H1 (cell line): ENCODE data around the gene GABRR2. TPM values are rescaled to one million over a fixed set of nuclear protein-coding genes. Genes with fewer than 3 reads are reported as not detected.

Source experiments
- CTCF ChIA-PET: fragments of 300-600 bp; sonication (Branson Sonifier 250); formaldehyde crosslinking; loops from one replicate; lab custom pipeline; 2021; ENCODE audit not compliant: partially characterized antibody; lab: Charles Lee
- POLR2A ChIA-PET: fragments of 300-600 bp; sonication (Branson Sonifier 250); formaldehyde crosslinking; loops from one replicate; lab custom pipeline; 2021; ENCODE audit warnings: inconsistent platforms; ENCODE audit not compliant: partially characterized antibody; lab: Charles Lee
- DNase-seq, 2 experiments: peaks; one replicate each; pipeline versions ENCODE4 v3.0.0 to v3.0.0-alpha.2; 2010 to 2022; ENCODE audit warnings: low spot score in 2 of 2, low read depth in 1 of 2, mixed read lengths in 1 of 2
- FAIRE-seq: peaks from 2 replicates; lab custom pipeline; 2011; peaks lifted over from hg19 to GRCh38; lab: Jason Lieb, UNC
- H2AFZ ChIP-seq: 2 replicates; pipeline ENCODE4 v1.8.1; 2012; ENCODE audit warnings: low read length, inconsistent platforms
- H2AK5ac ChIP-seq: 2 replicates; pipeline ENCODE4 v1.6.1; 2013; ENCODE audit warnings: low read depth, low read length
- H2BK120ac ChIP-seq: replicated peaks from 2 replicates; pipeline ENCODE3; 2013; ENCODE audit warnings: low read depth, low read length, inconsistent platforms
- H2BK12ac ChIP-seq: 2 replicates; pipeline ENCODE4 v1.6.1; 2013; ENCODE audit warnings: low read depth, low read length
- H2BK15ac ChIP-seq: 2 replicates; pipeline ENCODE4 v1.6.1; 2013; ENCODE audit warnings: low read length
- H2BK20ac ChIP-seq: 2 replicates; pipeline ENCODE4 v1.6.1; 2013; ENCODE audit warnings: low read length
- H2BK5ac ChIP-seq: 2 replicates; pipeline ENCODE4 v1.6.1; 2013; ENCODE audit warnings: low read depth, low read length
- H3K14ac ChIP-seq: 2 replicates; pipeline ENCODE4 v1.6.1; 2013; ENCODE audit warnings: inconsistent platforms; ENCODE audit not compliant: insufficient read length
- H3K18ac ChIP-seq: 2 replicates; pipeline ENCODE4 v1.6.1; 2013; ENCODE audit warnings: low read length; ENCODE audit errors: extremely low read depth
- H3K23ac ChIP-seq: 2 replicates; pipeline ENCODE4 v1.6.1; 2013; ENCODE audit warnings: inconsistent platforms; ENCODE audit not compliant: insufficient read length
- H3K23me2 ChIP-seq: 2 replicates; pipeline ENCODE4 v1.6.1; 2013; ENCODE audit warnings: low read depth, low read length
- H3K27ac ChIP-seq: 2 replicates; pipeline ENCODE4 v1.6.1; 2011; ENCODE audit warnings: low read depth, low read length, inconsistent platforms
- H3K27me3 ChIP-seq, 4 experiments: replicated peaks in 1 of 4; 1 replicate in 1 of 4; 2 replicates in 3 of 4; pipeline versions ENCODE4 v1.6.1 to v1.8.1; 2011 to 2013; ENCODE audit warnings: low read length in 3 of 4, mild to moderate bottlenecking in 3 of 4, inconsistent platforms in 2 of 4, mixed read lengths in 2 of 4, moderate library complexity in 1 of 4; ENCODE audit not compliant: control insufficient read depth in 3 of 4, insufficient read depth in 3 of 4; ENCODE audit errors: extremely low read depth in 1 of 4
- H3K36me3 ChIP-seq, 4 experiments: 2 replicates each; pipeline versions ENCODE4 v1.6.1 to v1.8.1; 2011 to 2013; ENCODE audit warnings: mild to moderate bottlenecking in 4 of 4, low read length in 3 of 4, moderate library complexity in 2 of 4, control low read depth in 1 of 4, inconsistent platforms in 1 of 4; ENCODE audit not compliant: insufficient read depth in 4 of 4, control insufficient read depth in 2 of 4
- H3K4ac ChIP-seq: replicated peaks from 2 replicates; pipeline ENCODE3; 2013; ENCODE audit warnings: low read length, low read depth, mixed read lengths, inconsistent platforms; ENCODE audit not compliant: insufficient read length
- H3K4me1 ChIP-seq, 4 experiments: replicated peaks in 1 of 4; 1 replicate in 1 of 4; 2 replicates in 3 of 4; pipeline versions ENCODE4 v1.6.1 to v1.8.1; 2011 to 2013; ENCODE audit warnings: low read length in 3 of 4, inconsistent platforms in 2 of 4, mixed read lengths in 1 of 4; ENCODE audit not compliant: insufficient read depth in 4 of 4, control insufficient read depth in 3 of 4
- H3K4me2 ChIP-seq, 2 experiments: 2 replicates each; pipeline versions ENCODE4 v1.6.1 to v1.8.1; 2011 to 2013; ENCODE audit warnings: low read depth in 2 of 2, low read length in 2 of 2, control low read depth in 1 of 2, inconsistent platforms in 1 of 2, mild to moderate bottlenecking in 1 of 2; ENCODE audit not compliant: insufficient read depth in 1 of 2
- H3K4me3 ChIP-seq, 4 experiments: fragments of 200-600, 300-600 bp in 1 of 4; sonication (generic), shearing (Covaris generic), sonication (Bioruptor Twin) in 1 of 4; 2 replicates each; pipeline versions ENCODE4 v1.5.1 to v1.8.1; 2011 to 2016; ENCODE audit warnings: low read length in 4 of 4, low read depth in 3 of 4, control low read depth in 2 of 4, inconsistent platforms in 2 of 4, mild to moderate bottlenecking in 2 of 4, mixed read lengths in 1 of 4, moderate library complexity in 1 of 4; ENCODE audit not compliant: insufficient read depth in 2 of 4; ENCODE audit errors: extremely low read depth in 1 of 4
- H3K56ac ChIP-seq: replicated peaks from 2 replicates; pipeline ENCODE3; 2013; ENCODE audit warnings: low read depth, mild to moderate bottlenecking, mixed read lengths, low read length, inconsistent platforms; ENCODE audit not compliant: insufficient read length
- H3K79me1 ChIP-seq: 2 replicates; pipeline ENCODE4 v1.6.1; 2013; ENCODE audit warnings: low read depth, low read length, control low read depth
- H3K79me2 ChIP-seq, 2 experiments: 2 replicates each; pipeline versions ENCODE4 v1.6.1 to v1.8.1; 2012 to 2013; ENCODE audit warnings: low read length in 2 of 2, mild to moderate bottlenecking in 2 of 2, inconsistent platforms in 1 of 2; ENCODE audit not compliant: insufficient read depth in 2 of 2, control insufficient read depth in 1 of 2
- H3K9ac ChIP-seq, 4 experiments: replicated peaks in 1 of 4; 1 replicate in 1 of 4; 2 replicates in 3 of 4; pipeline versions ENCODE4 v1.6.1 to v1.8.1; 2011 to 2013; ENCODE audit warnings: low read depth in 3 of 4, low read length in 3 of 4, control low read depth in 2 of 4, mild to moderate bottlenecking in 2 of 4, moderate library complexity in 2 of 4, inconsistent platforms in 1 of 4; ENCODE audit errors: extremely low read depth in 1 of 4
- H3K9me3 ChIP-seq, 2 experiments: 2 replicates each; pipeline versions ENCODE4 v1.6.1 to v1.8.1; 2012 to 2013; ENCODE audit warnings: mild to moderate bottlenecking in 2 of 2, moderate library complexity in 2 of 2, control low read depth in 1 of 2, inconsistent platforms in 1 of 2, low read depth in 1 of 2, low read length in 1 of 2, mixed read lengths in 1 of 2; ENCODE audit not compliant: insufficient read depth in 2 of 2
- H4K20me1 ChIP-seq, 2 experiments: replicated peaks in 1 of 2; 2 replicates each; pipeline versions ENCODE3 to v1.8.1; 2011 to 2013; ENCODE audit warnings: inconsistent platforms in 2 of 2, low read length in 2 of 2, mild to moderate bottlenecking in 1 of 2; ENCODE audit not compliant: insufficient read depth in 2 of 2, control insufficient read depth in 1 of 2
- H4K5ac ChIP-seq: 2 replicates; pipeline ENCODE4 v1.6.1; 2013; ENCODE audit warnings: low read length, low read depth, mixed read lengths, inconsistent platforms; ENCODE audit not compliant: insufficient read length
- H4K8ac ChIP-seq: 2 replicates; pipeline ENCODE4 v1.8.0; 2013; ENCODE audit warnings: mild to moderate bottlenecking, moderate library complexity, low read length, inconsistent platforms; ENCODE audit not compliant: insufficient read depth; ENCODE audit errors: extremely low read depth
- H4K91ac ChIP-seq: replicated peaks from 2 replicates; pipeline ENCODE3; 2013; ENCODE audit warnings: low read length, mixed read lengths, inconsistent platforms; ENCODE audit not compliant: insufficient read length
- BRCA1 ChIP-seq: IDR thresholded peaks from 2 replicates; pipeline ENCODE4 v1.6.1; 2012; ENCODE audit warnings: low read depth, low read length, improper control_type of control experiment
- CHD2 ChIP-seq: IDR thresholded peaks from 2 replicates; pipeline ENCODE4 v1.6.1; 2012; ENCODE audit warnings: low read length, improper control_type of control experiment
- EGR1 ChIP-seq: IDR thresholded peaks from 2 replicates; pipeline ENCODE4 v1.6.1; 2011; ENCODE audit warnings: low read depth, low read length, borderline replicate concordance
- KDM4A ChIP-seq: IDR thresholded peaks from one replicate; pipeline ENCODE4 v1.7.1; 2012; ENCODE audit warnings: low read depth, mild to moderate bottlenecking, moderate library complexity, low read length, inconsistent platforms; ENCODE audit not compliant: severe bottlenecking
- MAX ChIP-seq: IDR thresholded peaks from 2 replicates; pipeline ENCODE4 v1.6.1; 2012; ENCODE audit warnings: inconsistent platforms
- RAD21 ChIP-seq, 2 experiments: IDR thresholded peaks in 1 of 2; conservative IDR thresholded peaks in 1 of 2; 2 replicates each; pipeline ENCODE4 v1.6.1; 2011; ENCODE audit warnings: low read depth in 2 of 2, low read length in 2 of 2, improper control_type of control experiment in 1 of 2, inconsistent platforms in 1 of 2, mild to moderate bottlenecking in 1 of 2, moderate library complexity in 1 of 2
- RBBP5 ChIP-seq: IDR thresholded peaks from 2 replicates; pipeline ENCODE4 v1.7.1; 2012; ENCODE audit warnings: low read depth, mild to moderate bottlenecking, inconsistent platforms, low read length, moderate library complexity, borderline replicate concordance
- SAP30 ChIP-seq: fragments of 300-600 bp; sonication (generic); IDR thresholded peaks from 2 replicates; pipeline ENCODE4 v1.7.1; 2012; ENCODE audit warnings: low read length, moderate library complexity, mild to moderate bottlenecking, inconsistent platforms; ENCODE audit not compliant: insufficient read depth, insufficient replicate concordance
- SP4 ChIP-seq: IDR thresholded peaks from 2 replicates; pipeline ENCODE4 v1.6.1; 2012; ENCODE audit warnings: low read length, inconsistent platforms
- TAF1 ChIP-seq: IDR thresholded peaks from 2 replicates; pipeline ENCODE4 v1.6.1; 2011; ENCODE audit warnings: mild to moderate bottlenecking, low read depth, low read length
- ZNF274 ChIP-seq: IDR thresholded peaks from 2 replicates; pipeline ENCODE4 v1.7.0; 2012; ENCODE audit warnings: low read length, borderline replicate concordance; ENCODE audit errors: extremely low read depth
- WGBS, 2 experiments: shearing (Covaris generic) in 1 of 2; methylation state at CpG; one replicate each; pipeline versions ENCODE4 v1.1.6 to v1.1.7; 2013 to 2015; ENCODE audit warnings: low lambda C conversion rate in 2 of 2, mixed read lengths in 2 of 2, inconsistent platforms in 1 of 2, low coverage in 1 of 2, missing lambda C conversion rate in 1 of 2; ENCODE audit not compliant: insufficient replicate concordance in 2 of 2, insufficient coverage in 1 of 2, insufficient read length in 1 of 2; ENCODE audit errors: extremely low coverage in 1 of 2, missing lambda C conversion rate in 1 of 2; 5-methylcytosine and 5-hydroxymethylcytosine counted together
- polyA plus RNA-seq, 7 experiments: library from polyadenylated mRNA; depleted of rRNA in 3 of 7; stranded (reverse) in 5 of 7; unstranded in 2 of 7; fragments of >200 nt in 5 of 7; fragments of 200-250 nt in 2 of 7; gene quantifications; 1 replicate in 5 of 7; 2 replicates in 1 of 7; 4 replicates in 1 of 7; pipeline versions ENCODE4 v1.2.1 to v1.2.3, GENCODE V29; 2011 to 2013; ENCODE audit warnings: missing spikeins in 2 of 7, mixed read lengths in 2 of 7
- total RNA-seq: library from RNA; stranded (reverse); fragmentation: NEBNext Ultra II Directional; extraction: Animal tissue kit (Norgen Biotek cat#: 25700); gene quantifications from 2 replicates; pipeline ENCODE4 v1.2.1, GENCODE V29; 2021

The GABRR2 gene
- total and polyA plus RNA-seq, 2 of the 8 experiments (the other 6 are each of a cell fraction or from before 2014, with no cell fraction given), result not detected

- no peak for FAIRE-seq
- H3K9ac ChIP-seq, result no peak overlapping the region
- no peak overlapping the region for H3K4me2 ChIP-seq
- H2AFZ ChIP-seq, result no peak overlapping the region
- H3K14ac ChIP-seq, result no peak overlapping the region
- no peak overlapping the region for H2BK12ac ChIP-seq
- no peak overlapping the region for H4K91ac ChIP-seq
- no peak overlapping the region for H3K27ac ChIP-seq
- no peak overlapping the region for H3K56ac ChIP-seq
- POLR2A ChIA-PET, result interaction anchor here (1.1 kb wide), 1 partner anchor 12 kb away, joined by 3 read pairs; no protein-coding TSS in a partner anchor
- no peak overlapping the region for H3K4ac ChIP-seq
- H3K4me1 ChIP-seq, result peaks cover 0 to 6% (median 0%) of the 10 kb centered on the region in 4 experiments; a peak in 3 of 7 replicates
- no peak overlapping the region for H3K18ac ChIP-seq
- H2AK5ac ChIP-seq, result no peak overlapping the region
- no peaks in the 10 kb centered on the region for H3K79me1 ChIP-seq
- H3K27me3 ChIP-seq, result 0 out of 7 replicates have a peak, but pooled peaks cover 0 to 2% (median 0%) of the 10 kb centered on the region in 4 experiments
- H3K23ac ChIP-seq, result no peak overlapping the region
- WGBS, 2 experiments, result 90% methylated on average over 7 of the region's 7 CpGs; no CpG with 5 or more reads in 1 of the 2 experiments
- no peak overlapping the region for H2BK15ac ChIP-seq
- no peak overlapping the region for H2BK5ac ChIP-seq
- H2BK120ac ChIP-seq, result no peak overlapping the region
- H3K4me3 ChIP-seq, result no peak overlapping the region
- no peak for DNase-seq
- no peaks in the 10 kb centered on the region for H3K23me2 ChIP-seq
- no peaks in the 10 kb centered on the region for H4K20me1 ChIP-seq
- H3K9me3 ChIP-seq, result no peaks in the 10 kb centered on the region; a peak in 1 of 4 replicates
- H3K36me3 ChIP-seq, result no peaks in the 10 kb centered on the region
- no peak overlapping the region for H4K8ac ChIP-seq
- H4K5ac ChIP-seq, result no peak overlapping the region
- no peaks in the 10 kb centered on the region for H3K79me2 ChIP-seq
- CTCF ChIA-PET, result interaction anchor here (0.8 to 4.2 kb wide), 15 partner anchors 9 to 312 kb away, joined by 3 to 65 read pairs (median 4); partner anchors contain the start of gene GABRR1
- H2BK20ac ChIP-seq, result no peak overlapping the region
- TF ChIP-seq KDM4A, result no peak
- no peak for TF ChIP-seq SAP30
- no peak for TF ChIP-seq SP4
- TF ChIP-seq TAF1, result no peak
- TF ChIP-seq MAX, result peak; percentile 33; the same call in 1 of the 2 replicates
- TF ChIP-seq EGR1, result no peak
- TF ChIP-seq RAD21 (IDR thresholded peaks at IDR 0.05 in 1 of 2, conservative IDR thresholded peaks at IDR 0.05 in 1 of 2; ENCODE audit: low read depth in 2 of 2, low read length in 2 of 2), result peak; percentile 39 to 57
- no peak for TF ChIP-seq RBBP5
- TF ChIP-seq CHD2, result no peak
- no peak for TF ChIP-seq ZNF274
- TF ChIP-seq BRCA1, result no peak
These were observed 15.6 kb downstream of the GABRR2 start for GRCh38 chr6:89299466-89299850.
